Head of caudate nucleus (tissue), 42 donors: ENCODE data around the gene ST6GAL1.

Experiments used
- DNase-seq, 42 donors: peaks; one replicate each; pipeline versions ENCODE4 v3.0.0 to v3.0.0-alpha.2; 2020 to 2021; ENCODE audit warnings: mixed read lengths in 7 of 42
- intact Hi-C: fragments of 100-400 bp; cut with DNase I; formaldehyde crosslinking; loops from one replicate; pipeline ENCODE4 v1.15.0; 2022

Gene ST6GAL1

DNA sequence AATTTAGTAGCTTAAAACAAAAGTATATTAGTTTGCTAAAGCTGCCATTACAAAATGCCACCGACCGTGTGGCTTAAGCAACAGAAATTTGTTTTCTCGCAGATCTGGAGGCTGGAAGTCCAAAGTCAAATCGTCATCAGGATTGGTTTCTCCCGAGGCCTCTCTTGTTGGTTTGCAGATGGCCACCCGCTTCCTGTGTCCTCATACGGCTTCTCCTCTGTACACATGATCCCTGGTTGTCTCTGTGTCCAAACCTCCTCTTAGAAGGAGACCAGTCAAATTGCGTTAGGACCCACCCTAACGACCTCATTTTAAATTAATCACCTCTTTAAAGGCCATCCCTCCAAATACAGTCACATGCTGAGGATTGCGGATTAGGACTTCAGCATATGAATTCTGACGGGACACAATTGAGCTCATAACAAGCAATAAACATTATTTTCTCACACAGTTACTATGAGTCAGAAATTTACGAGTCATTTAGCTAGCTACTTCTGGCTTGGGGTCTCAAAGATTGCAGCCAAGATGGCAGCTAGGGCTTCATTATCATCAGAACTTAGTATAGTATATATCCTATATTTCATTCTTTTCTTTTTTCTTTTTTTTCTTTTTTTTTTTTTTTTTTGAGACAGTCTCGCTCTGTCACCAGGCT, 150.6 kb downstream of the ST6GAL1 start:
- intact Hi-C loops = no loop called here
- DNase-seq = no peak

DNA sequence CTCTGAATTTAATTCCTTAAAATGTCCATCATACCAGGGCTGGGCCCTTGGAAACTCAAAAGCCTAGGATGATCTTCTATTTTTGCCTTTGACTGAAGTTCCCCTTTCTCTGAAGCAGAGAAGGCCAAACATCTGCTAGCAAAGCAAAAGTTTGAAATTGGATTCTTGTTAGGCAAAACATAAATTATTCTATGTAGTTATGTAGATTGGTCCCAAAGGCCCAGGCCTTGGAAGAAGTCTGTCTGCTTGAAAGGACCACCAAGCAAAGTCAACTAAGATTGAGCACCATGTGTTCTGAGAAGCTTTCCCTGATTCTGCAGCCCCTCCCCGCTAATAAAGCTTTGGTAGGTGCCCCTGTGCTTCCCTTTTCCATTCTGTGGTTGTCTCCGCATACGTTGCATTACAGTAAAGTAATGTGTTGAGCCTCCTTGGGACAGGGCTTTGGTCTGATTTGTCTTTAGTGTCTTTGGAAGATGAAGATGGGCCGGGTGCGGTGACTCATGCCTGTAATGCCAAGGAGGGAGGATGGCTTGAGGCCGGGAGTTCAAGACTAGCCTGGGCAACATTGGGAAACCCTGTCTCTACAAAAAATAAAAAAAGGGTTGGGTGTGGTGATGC, 152.5 kb downstream of the ST6GAL1 start:
- intact Hi-C loops = no loop called here
- DNase-seq = no peak

DNA sequence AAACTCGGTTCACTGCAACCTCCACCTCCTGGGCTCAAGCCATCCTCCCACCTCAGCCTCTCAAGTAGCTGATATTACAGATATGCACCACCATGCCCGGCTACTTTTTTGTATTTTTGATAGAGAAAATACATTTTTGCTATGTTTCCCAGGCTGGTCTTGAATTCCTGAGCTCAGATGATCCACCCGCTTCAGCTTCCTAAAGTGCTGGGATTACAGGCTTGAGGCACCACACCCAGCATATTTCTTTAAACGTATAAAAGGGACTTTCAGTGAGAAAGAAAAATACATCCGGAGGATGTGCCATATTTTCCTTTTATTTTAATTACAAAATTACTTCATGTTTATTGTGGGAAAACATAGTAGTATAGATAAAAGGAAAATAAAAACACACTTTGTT, 153.8 kb downstream of the ST6GAL1 start:
- intact Hi-C loops = no loop called here
- DNase-seq = no peak

DNA sequence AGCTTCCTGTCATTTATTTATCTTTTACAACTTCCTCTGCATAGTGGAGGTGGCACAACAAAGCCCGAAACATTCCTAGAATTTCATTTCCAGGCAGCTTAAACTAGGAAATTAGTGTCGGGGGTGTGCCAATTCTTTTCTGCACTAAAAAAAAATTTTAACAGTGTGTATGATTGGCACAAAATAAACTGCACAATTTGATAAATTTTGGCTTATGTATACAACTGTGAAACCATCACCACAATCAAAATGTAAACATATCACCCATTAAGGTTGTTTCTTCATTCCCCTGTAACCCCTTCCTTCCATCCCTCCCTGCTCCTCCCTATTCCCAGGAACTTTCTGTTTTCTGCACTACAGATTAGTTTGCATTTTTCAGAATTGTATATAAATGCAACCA, 154.3 kb downstream of the ST6GAL1 start:
- intact Hi-C loops = no loop called here

DNA sequence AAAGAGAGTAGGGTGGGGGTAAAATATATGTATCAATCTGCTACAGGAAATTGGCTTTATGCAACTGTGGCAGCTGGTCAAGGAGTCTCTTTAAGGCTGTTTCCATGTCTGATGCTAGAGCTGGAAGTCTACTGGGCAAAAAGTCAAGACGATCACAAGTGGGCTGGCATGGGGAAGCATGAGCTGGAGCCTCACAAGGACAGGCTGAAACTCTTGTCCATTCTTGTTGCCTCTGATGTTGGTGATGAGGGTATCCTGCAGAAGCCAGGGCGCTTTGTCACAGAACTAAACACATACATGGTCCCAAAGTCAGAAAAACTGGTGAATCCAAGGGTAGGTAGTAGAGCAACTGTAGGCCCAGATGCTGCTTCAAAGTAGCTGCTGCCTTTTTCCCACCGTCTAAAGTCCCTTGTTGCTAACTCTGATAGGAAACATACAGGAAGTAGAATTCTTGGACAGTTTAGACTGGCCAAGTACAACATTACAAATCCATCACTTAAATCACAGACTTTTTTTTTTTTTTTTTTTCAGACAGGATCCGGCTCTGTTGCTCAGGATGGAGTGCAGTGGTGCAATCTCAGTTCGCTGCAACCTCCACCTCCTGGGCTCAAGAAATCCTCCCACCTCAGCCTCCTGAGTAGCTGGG, 154.8 kb downstream of the ST6GAL1 start:
- no peak for DNase-seq
- intact Hi-C loops = no loop called here

More for the DNA sequence above, 154.3 kb downstream of the ST6GAL1 start:
- DNase-seq = no peak

DNA sequence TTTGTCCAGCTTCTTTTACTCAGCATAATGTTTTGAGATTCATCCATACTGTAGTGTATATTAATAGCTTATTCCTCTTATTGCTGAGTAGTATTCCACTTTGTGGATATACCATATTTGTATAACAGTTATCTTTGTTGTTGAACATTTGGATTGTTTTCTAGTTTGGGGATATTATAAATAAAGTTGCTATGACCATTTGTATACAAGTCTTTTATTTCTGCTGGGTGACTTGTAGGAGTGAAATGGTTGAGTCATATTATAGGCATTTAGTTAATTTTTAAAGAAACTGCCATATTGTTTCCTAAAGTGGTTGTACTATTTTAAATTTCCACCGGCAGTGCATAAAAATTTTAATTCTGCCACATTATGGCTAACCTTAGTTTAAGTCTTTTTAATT, 155.6 kb downstream of the ST6GAL1 start:
- intact Hi-C loops = no loop called here
- DNase-seq = no peak

DNA sequence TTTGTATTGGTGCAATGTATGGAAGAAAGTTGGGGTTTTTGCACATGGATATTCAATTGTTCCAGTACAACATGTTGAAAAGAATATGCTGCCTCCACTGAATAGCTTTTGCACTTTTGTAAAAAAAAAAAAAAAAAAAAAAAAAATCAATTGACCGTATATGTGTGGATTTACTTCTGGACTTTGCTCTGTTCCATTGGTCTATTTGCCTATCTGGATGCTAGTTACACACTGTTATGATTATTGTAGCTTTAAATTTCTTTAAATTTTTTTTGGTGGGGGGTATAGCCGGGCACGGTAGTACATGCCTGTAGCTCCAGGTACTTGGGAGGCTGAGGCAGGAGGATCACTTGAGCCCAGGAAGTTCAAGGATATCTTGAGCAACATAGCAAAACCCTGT, 156.5 kb downstream of the ST6GAL1 start:
- intact Hi-C loops = no loop called here
- DNase-seq = no peak

DNA sequence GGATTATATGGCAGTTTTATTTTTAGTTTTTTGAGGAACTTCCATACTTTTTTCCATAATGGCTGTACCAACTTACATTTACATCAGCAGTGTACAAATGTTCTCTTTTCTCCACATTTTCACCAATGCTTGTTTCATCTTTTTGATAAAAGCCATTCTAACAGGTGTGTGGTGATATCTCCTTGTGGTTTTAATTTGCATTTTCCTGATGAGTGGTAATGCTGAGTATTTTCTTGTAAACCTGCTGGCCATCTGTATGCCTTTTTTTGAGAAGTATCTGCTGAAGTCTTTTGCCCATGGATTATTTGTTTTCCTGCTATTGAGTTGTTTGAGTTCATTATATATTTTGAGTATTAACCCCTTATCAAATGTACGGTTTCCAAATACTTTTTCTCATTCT, 158.4 kb downstream of the ST6GAL1 start:
- intact Hi-C loops = no loop called here
- DNase-seq = no peak

DNA sequence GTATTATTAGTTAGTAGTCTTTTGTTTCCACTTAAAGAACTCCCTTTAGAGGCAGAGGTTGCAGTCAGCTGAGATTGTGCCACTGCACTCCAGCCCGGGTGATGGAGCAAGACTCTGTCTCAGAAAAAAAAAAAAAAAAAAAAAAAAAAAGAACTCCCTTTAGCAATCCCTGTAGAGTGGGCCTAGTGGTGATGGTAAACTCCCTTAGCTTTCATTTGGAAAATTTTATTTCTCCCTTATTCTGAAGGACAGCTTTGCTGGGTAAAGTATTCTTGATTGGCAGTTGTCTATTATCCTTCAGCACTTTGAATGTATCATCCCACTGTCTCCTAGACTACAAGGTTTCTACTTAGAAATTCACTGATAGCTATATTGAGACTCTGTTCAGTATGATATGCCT, 163.0 kb downstream of the ST6GAL1 start:
- DNase-seq = no peak
- intact Hi-C loops = no loop called here

DNA sequence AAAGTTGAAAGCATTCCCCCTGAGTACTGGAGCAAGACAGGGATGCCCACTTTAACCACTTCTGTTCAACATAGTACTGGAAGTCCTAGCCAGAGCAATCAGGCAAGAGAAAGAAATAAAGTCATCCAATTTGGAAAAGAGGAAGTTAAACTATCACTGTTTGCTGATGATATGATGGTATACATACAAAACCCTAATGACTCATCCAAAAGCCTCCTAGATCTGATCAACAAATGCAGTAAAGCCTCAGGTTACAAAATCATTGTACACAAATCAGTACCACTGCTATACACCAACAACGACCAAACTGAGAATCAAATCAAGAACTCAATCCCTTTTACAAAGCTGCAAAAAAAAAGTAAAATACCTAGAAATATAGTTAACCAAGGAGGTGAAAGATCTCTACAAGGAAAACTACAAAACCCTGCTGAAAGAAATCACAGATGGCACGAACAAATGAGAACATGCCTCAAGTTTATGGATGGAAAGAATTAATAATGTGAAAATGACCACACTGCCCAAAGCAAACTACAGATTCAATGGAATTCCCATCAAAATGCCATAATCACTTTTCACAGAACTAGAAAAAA, 168.7 kb downstream of the ST6GAL1 start:
- intact Hi-C loops = no loop called here

DNA sequence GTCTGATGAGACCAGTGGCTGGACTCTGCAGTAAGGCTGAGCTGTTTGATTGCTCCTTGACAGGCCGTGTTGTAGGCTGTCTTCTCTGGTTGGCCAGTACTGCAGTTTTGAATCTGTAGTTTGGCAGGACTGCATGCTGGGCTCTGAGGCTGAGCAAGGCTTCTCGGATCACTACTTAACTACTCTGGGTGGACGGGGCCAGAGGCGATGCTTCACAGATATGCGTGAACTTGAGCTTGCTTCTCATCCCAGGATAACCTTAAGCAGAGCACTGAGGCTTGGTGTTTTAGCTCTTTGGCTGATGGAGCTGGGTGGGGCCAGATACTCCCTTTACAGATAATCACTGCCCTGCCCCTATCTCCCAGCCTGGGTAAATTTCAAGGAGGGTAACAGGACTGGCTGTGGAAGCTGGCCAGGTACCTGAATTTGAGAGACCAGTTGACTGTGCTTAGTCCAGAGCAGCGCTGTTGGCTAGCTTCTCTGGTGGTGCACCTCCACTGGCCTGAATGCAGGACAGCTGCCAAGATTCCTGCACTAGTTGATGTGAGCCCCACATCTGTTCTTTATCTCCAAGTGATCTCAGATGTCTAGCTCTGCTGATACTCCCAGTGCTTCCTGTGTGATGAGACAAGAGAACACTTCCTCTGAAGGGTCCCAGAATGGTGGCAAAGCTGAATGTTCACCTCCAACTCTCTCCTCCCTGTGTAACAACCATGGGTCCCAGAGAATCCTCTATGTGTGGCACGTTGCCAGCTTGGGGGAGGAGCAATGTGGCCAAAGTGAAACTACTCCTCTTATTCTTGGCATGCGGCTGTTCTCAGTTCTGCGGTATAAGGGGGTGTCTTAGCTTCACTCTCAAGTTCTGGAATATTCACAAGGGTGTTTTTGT, 171.1 kb downstream of the ST6GAL1 start:
- intact Hi-C loops = no loop called here
- DNase-seq = peak in 32 of 42 donors; percentile 8 to 71 (median 28)

More for the DNA sequence above, 168.7 kb downstream of the ST6GAL1 start:
- no peak for DNase-seq

DNA sequence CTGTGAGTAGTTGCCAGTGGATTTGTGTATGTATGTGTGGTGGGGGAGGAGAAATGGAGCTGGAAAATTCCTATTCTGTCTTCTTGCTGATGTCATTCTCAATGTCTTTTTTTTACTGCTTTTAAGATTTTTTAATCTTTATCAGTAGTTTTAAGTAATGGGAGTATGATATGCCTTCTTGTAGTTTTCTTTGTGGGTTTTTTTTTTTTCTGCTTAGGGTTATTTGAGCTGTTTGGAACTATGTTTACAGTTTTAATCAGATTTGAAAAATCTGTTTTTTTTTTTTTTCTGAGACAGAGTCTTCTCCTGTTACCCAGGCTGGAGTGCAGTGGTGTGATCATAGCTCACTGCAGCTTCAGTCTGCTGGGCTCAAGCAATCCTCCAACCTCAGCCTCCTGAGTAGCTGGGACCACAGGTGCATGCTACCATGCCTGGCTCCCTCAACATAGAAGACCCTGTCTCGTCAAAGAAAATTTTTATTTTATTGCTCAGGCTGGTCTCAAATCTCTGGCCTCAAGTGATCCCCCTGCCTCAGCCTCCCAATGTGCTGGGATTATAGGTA, 171.8 kb downstream of the ST6GAL1 start:
- intact Hi-C loops = no loop called here
- DNase-seq = no peak

DNA sequence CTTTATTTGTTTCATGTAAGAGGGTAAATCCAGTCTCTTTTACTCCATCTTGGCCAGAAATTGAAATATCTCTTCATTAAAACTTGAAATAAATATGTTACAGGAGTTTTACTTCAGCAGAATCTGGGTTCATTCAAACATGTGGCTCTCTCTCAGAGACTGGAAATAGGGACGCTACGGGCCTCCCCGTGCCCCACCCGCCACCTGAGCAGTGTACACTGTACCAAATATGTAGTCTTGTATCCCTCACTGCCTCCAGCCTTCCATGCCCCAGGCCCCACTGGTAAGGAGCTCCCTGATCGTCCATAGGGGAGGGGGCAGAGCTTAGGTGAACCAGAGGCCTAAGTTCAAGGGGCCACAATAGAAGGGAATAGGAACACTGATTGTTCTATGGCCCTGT, 172.9 kb downstream of the ST6GAL1 start:
- intact Hi-C loops = no loop called here
- DNase-seq = no peak

DNA sequence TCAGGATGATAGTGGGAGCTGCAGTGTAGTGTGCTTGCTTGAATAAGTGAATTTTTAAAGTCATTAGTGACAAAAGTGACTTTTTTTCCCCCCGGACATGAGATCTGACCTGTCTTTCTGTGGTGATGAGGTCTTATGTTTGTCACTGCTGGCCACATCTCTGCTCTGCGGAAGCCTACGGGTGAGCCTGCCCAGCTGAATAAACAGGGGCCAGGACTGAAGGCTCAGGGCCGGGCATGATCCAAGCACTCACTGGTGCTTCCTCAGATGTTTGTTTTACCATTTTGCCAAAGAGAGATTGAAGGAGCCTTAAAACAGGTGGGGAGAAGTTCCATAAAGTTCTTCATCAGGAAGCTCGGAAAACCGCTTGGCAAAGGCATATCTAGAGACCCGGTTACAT, 174.0 kb downstream of the ST6GAL1 start:
- no peak for DNase-seq
- intact Hi-C loops = no loop called here

DNA sequence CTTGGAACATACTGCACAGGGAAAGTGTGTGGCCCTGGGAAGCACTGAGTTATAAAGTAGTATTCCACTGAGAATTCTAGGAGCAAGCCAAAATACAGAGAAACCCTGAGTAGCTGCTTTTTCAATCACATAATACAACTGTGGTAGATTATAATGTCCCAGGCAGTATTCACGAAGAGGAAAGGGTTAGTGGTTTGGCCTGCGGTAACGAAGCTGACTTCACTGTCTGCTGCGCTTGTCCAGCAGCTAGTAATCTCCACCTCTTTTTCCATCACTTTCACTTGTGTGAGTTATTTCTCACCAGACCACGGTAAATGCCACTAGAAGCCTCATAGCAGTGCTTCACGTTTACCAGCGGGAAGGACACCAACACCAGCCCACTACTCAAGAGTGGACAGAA, 174.6 kb downstream of the ST6GAL1 start:
- intact Hi-C loops = no loop called here
- DNase-seq = no peak

DNA sequence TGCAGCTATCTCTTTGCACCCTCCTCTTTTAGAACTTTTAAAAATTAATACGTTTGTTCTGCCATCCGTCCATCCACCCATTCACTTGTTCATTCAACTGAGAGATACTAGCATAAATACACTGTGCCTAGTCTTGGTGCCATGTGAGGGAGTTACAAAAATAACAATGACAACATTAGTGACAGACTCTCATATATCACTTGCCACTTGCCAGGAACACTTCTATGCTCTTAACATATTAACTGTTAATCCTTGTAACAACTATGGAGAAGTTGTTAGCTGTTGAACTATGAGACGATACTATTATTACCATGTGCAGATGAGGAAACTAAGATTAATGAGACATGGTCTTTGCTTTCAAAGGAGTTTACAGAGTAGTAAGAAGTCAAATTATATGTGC, 175.4 kb downstream of the ST6GAL1 start:
- no peak for DNase-seq
- intact Hi-C loops = no loop called here

DNA sequence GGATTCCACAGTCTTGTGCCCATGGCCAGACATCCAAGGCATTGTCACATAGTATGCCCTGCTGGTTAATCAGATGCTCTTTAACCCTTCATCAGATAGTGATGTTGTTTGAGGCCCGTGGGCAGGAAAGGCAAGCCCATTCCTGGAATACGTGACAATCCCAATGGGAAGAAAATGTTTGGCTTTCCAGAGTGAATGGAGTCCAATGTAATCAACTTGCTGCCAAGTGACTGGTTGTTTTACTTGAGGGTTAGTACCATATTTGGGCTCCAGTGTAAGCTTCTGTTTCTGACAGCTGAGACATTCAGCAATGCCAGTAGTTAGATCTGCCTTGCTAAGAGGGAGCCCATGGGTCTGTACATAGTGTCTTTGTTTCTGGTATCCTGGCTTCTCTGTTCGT, 177.7 kb downstream of the ST6GAL1 start:
- DNase-seq = no peak
- intact Hi-C loops = no loop called here

DNA sequence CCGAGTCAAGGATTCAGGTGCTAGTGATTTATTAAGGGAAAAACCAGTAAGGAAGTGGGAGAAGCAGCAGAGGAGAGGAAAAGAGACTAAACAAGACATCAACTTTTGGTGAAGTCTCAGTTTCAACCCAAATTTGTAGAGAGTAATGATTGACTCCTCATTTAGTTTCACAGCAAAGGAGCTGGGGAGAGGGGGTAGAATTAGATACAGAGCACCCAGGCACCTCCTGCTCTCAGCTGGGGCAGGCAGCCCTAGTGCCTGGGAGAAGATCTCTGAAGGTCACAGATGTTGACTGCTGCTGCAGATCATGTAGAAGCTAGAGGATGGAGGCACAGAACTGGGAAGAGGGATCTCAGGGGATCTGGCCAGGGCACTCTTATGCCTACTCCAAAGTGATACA, 179.8 kb downstream of the ST6GAL1 start:
- intact Hi-C loops = no loop called here

More for the DNA sequence above, 179.8 kb downstream of the ST6GAL1 start:
- no peak for DNase-seq
